Occipital lobe (tissue), 2 donors: ENCODE results near the gene HPCA. TPM values are rescaled to one million over a fixed set of nuclear protein-coding genes. Genes with fewer than 3 reads are reported as not detected.

Source experiments
- DNase-seq: peaks from one replicate; lab custom pipeline; 2025; lab: John Stamatoyannopoulos, UW
- total RNA-seq: library from RNA; depleted of rRNA; stranded (reverse); fragments of >200 nt; gene quantifications from one replicate; pipeline ENCODE4 v1.2.3, GENCODE V29; 2014

The HPCA gene
- total RNA-seq, 1 donor from 2014 or later = 44.0 TPM

DNA sequence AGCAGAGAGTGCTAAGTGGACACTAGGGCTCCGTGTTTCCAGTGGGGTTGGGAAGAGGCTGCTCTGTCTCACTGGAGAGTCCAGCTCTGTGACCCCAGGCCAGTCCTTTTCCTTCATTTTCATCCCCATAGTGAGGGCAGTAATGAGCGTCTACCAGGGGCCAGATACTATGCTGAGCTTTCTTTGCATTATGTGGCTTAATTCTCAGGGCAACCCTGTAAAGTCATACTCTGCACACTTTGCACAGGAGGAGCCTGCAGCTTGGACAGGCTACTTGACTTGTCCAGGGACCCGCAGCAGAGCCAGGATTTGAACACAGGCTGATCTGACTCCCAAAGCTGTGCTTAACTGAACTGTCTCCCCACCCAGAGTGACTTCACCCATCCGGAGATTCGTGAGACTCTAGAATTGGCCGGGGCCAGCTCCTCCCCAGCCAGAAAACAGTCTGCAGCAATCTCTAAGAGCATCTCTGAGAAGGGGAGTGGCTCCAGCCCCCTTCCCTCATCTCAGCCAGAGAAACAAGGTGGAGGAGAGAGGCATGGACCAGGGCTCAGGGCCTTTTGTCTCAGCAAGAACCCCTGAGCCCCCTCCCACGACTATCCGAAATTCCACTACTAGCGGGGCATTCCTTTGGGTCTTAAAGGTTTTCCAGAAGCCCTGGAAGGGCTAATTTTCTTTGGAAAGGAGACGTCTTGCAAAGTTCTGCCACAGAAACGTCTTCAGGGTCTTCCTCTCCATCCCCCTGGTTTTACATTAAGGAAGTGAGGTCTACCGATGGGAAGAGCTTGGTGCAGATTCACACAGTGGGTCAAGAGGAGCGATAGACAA, 14.7 kb upstream of the HPCA start:
- DNase-seq = no peak

DNA sequence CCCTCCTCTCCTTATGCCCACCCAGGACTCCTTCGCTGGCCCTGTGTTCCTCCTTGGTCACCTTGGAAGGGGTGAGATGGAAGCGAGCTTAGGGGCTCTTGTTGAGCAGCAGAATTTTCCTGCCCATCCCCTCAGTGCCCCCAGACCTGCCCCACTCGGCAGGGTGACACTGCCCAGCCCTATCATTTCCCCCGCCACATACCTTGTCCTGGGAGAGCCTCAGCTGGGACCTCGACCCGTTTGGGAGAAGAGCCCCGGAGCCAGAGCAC, 14.2 kb upstream of the HPCA start:
- no peak for DNase-seq

DNA sequence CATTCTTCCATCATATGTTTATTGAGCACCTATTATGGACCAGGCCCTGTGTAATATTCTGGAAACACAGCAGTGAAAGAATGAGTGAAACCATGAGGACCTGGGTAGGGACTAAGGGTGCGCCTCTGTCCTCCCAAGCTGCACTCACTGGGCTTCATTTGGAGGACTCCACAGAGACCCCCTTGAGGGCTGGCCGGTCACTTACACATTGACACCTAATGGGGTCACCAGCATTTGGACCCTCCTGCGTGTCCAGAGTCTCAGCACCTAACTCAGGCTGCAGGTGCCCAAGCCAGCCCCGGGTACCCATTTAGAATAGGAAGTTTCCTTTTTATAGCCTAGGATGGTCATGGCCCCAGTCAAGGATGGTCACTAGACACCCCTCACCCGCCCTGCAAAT, 12.8 kb upstream of the HPCA start:
- DNase-seq = no peak

DNA sequence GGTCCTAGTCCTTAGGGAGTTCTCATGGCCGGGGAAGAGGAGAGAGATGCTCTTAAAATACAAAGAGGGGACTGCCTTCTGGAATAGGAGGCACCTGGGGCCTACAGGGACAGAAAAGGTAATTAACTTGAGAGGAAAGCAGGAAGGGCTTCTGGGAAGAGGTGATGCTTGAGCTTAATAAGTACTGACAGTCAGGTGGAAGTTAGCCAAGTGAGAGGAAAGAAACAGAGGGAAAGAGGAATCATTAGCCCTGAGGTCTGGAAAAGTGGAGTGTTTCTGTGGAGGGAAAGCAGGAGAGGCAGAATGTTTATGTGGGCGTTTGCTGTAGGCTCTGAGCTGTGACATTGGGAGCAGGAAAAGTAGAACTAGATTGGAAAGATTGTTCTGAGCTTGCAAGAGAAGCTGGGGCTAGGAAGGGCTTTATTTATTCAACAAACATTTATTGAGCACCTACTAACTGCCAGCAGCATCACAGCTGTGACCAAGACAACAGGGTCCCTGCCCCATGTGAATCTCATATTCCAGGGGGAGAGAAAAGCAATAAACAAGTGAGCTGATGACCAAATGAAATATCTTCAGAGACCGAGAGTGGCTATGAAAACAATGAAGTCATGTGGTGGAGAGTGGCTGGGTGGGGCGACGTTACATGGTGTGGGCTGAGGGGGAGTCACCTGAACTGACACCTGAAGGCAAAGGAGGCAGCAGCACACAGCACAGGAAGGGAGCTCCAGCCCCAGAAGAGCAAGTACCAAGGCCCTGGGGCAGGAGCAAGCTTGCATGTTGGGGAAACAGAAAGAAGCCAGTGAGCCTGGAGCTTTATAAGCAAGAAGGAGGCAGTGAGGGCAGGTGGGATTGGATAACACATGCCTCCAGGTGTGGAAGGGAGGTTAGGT, 11.2 kb upstream of the HPCA start:
- no peak for DNase-seq

DNA sequence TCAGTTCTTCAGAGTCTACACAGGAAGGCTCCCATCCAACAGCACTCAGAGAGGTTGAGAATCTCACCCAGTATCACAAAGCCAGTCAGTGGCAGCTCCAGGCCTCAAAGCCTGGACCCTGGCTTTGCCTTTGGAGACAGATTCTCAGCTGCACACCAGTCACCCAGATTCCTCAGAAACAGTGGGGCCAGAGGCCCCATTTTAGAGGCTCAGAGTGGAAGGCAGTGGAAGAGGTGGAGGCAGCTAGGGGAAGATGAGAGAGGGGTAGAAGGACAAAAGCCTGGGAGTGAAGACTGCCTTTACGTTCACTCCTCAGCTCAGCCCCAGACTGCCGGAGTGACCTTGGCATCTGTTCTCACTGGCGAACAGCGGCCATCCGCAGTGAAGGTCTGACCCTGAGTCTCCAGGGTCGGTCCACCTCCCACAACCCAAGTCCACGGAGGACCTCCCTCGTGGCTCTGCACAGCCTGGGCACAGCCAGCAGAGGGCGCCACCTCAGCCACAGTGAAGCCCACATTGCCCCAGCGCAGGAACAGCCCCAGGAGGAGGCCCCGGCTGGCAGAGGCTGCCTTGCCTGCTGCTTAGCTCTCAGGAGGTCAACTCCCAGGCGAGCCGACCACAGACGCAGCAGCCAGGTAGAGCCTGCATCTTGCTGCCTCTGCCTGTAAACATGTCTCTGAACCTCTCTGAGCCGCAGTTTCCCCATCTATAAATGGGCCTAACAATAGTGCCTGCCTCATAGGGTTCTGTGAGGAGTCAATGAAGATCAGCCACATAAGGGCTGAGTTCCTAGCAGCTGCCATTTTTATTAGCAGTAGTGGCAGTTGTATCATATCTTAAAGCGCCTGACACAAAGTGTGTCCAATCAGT, 9.7 kb upstream of the HPCA start:
- no peak for DNase-seq

DNA sequence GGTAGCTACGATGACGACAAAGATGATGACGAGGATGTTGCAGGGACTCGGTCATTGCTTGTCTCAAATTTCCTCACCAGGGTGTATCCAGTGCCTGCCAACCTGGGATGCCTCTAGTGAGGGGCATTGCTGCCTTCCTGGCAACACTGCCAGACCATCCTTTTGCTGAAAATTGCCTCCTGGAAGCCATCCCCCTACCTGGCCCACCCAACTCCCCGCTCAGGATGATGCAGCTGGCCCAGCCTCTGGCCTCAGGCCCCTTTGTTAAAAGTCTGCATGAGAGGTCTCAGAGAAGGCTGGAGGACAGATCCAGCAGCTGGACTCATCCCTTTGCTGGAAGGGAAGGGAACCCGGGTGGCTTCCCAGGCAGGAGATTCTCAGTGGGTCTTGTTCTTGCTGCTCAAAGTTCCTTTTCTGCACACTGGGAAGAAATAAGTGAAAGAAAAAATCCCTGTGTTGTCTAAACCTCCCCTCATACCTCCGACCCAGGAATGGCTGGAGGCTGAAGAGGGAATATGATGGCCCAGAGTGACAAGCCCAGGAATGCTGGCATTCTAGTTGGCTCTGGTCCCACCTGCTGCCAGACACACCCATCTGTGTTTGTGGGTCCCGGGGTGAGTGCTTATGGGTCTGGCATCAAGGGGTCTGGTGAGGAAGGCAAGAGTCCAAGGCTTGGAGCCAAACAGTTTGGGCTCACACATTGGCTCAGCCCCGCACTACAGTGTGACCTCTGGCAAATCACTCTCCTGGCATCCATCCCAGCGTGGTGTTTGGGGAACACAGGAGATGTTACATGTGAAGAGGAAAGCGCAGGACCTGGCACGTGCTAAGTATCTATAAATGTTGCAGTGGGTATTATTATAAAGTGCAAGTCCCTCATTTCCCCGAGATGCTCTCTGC, 8.8 kb upstream of the HPCA start:
- no peak for DNase-seq

DNA sequence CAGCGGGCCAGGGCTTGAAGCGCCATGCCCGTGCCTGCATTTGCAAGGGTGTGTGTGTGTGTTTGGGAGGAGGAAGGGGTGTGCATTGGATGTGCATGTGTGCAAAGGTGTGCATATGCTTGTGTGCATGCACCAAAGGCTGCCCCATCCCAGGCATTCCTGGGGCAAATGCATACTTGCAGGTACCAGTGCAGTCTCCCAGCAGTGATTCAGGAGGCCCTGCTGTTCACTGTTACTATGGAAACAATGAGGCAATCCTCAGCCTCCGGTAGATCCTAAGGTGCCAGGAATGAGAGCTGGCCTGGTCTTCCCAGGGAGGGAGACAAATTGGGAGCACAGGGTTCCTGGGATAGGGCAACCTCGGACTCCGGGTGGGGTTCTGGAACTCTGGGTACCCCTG, 8.1 kb upstream of the HPCA start:
- DNase-seq = no peak

DNA sequence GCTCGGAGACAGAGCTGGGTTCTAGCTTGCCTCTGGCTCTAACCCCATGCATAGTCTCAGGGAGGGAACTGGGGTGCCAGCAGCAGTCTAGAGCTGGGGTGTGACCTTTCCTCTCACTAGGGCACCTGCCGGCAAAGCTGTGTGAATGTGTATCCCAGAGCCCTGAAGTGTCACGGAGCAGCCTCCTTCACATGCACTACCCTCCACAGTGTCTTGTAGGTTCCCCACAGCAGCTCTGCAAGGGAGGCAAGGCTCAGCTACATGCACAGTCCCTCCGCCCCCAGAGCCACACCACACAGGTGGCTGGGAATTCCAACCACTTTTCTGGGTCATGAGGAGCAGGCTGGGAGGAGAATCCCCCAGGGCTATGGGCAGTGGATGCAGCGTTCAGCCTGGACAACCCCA, 7.7 kb upstream of the HPCA start:
- no peak for DNase-seq

DNA sequence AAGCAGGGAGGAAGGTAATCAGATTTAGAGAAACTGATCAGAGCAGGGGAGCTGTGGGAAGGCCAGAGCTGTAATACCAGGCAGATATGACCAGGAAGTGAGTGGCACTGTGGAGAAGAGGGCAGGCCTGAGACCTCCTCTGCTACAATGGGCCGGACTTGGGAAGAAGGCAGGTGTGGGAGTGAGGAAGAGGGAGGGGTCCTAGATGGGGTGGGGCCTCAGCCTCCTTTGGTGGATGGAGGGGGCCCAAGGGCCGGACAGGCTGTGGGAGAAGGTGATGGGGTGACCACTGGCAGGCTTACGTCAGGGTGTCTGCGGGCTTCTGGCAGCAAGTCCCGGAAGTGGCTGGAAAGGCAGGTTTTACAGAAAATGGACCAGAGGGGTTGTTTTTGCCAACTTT, 5.0 kb upstream of the HPCA start:
- DNase-seq = no peak

DNA sequence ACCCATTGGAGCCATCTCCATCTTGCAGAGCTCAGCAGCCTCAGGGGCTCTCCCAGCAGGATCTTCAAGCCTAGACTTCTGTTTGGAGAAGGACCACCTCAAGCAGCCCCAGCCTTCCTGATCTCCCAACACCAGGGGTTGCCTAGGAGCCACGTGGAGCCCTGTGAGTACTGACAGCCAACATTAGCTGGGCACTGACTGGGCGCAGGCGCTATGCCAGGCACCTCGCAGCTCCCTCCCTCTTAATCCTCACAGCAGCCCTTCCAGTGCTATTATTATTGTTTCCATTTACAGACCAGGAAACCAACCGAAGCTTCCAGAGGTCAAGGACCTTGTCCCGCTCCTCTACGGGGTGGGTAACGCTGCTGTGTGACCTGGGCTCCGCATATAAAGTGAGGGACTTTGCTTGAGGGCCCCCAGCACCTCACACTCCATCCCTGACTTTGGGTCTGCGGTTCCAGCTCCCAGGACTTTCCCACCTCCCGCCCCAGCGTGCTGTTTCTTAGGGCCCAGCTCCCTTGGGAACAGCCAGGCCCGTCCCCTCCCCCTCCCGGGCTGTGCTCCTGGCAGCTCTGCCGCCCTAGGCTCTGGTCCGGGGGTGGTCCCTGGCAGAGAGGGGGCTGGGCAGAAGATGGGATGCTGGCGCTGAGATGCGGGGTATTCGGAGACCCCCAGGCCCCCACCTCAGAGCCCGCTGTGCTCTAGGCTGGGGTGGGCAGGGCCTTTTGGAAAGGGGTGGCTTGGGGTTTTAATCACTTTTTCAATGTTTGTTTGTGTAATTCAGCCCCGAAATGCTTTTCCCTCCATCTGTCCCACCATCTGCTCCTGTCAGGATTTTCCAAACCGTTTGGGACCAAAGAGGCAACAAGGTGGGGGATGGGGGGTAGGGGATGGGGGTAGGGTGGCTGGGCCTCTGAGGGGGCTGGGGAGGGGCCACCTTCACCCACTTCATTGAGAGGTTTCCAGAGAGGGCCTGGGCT, 4.1 kb upstream of the HPCA start:
- DNase-seq = no peak

DNA sequence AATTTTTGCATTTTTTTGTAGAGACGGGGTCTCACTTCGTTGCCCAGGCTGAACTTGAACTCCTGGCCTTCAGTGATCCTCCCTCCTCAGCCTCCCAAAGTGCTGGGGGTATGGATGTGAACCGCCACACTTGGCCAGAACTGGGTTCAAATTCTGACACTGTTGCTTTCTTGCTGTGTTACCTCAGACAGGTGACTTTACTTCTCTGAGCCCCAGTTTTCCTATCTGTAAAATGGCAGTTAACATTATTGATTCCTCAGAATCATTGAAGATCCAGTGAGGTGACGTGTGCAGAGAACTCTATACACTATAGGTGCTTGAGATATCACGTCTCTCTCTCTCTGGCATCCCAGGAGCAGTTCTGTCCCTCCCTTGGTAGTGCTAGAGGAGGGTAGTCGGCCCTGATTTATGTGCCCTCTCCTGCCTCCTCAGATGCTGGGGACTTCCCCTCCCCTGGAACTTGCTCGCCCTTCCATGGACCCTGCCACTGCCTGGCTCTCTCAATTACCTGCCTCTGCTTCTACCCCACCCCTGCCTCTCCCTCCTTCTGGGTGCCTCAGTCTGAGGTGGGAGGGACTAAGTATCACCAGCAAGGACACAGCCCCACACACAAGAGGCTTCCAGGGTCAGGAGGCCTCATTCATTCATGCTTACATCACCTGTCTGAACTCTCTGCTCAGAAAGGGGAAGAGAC, 2.8 kb upstream of the HPCA start:
- DNase-seq = no peak

DNA sequence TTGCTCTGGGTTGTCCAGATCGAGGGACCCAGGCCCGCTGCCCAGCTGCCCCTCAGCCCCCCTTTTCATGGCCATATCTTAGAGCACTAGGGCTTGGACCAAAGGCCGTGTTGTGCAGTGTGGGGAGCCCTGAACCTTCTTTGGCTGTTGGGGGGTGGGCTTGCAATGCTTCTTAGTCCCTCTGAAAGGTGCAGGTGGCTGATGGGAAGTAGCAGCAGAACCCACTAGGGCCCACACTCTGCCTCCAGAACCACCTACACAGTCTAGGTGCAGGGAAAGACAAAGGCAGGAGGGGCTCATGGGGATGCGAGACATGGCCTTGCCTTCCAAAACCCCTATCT, 2.3 kb upstream of the HPCA start:
- DNase-seq = no peak

DNA sequence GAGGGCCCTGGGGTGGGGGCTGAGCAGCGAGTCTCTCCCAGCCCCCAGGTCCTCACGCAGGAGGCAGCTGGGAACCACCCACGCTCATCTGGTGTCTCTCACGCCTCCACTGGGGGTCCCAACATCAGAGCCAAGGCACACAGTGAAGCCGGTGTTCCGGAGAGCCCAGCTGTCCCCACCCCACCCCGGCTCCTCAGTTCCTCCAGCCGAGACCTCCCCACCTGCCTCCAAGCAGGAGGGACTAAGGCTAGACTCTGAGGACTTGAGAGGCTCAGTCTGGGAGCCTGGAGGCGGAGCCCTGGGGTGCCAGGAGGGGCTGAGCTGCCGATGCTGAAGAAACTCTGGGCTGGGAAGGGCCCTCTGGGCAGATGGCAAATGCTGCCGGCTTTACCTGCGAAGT, 1.6 kb upstream of the HPCA start:
- no peak for DNase-seq

DNA sequence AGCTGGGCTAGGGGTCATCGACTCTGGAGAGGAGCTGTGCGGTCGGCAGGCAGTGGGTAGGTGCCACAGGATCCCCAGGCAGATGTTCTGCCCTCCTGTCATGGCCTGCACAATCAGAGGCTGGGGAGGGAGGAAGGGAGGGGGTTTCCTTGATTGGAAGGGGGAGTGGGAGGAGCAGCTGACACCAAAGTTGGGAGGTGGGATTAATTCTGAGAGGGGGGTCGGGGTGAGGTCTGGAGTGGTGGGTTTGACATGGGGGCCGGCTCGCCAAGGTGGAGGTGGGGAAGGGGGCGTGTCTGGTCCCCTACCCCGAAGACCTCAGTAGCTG, 651 bp upstream of the HPCA start:
- no peak for DNase-seq

DNA sequence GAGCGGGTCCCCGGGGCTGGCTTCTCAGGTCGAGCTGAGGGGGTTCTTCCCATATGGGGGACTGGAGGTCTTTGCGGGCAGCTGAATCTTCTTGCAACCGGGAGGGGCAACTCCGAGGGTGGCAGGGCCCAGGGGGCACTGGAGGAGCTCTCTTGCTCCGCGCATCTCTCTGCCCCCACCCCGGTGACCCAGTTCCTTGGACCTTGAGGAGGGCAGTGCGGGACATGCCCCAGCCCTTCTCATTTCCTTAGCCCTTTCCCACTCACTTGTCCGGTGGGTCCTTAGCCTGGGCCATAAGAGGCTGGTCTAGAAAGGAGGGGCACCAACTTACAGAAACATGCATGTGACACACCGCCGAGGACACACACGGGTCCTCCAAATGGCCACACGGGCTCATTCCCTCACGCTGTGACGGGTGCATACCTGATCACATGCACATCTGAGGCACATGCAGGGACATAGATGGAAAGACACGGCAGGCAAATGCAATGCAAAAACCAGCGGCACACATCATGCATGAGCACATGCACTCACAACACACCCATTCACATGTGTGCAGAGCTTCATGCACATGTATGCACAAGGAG, 630 bp downstream of the HPCA start:
- DNase-seq = no peak

DNA sequence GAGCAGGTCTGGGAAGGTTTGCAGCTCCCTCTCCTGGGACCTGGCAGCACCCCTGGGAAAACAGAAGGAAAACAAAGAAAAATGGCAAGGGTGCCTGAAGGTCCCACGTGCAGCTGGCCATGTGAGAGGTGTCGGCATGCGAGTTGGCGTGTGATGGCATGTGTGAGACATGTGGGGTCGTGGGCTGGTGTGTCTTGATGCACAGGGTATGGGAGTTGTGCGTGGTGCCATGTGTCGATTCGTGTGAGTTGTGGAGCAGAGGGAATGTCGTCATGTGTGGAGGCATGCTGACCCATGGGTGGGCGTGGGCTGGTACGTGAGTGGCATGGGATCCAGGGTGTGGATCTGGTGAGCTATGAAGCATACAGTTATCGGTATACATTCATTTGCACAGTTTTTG, 1.3 kb downstream of the HPCA start:
- DNase-seq = no peak

DNA sequence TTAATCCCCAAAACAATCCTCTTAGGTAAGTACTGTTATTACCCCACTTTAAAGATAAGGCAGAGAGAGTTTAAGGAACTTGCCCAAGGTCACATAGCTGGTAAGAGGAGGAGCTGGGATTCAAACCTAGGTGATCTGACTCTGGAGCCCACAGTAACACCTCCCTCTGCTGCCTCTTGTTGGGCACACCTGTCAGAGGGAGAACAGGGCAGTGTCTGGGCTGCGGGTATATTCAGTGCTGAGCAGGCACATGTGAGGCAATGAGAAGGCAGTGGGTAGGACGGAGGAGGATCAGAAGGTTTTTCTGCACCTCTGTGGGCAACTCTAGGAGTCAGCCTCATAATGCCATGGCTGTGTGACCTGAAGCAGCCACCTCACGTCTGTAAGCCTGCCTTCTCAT, 1.8 kb downstream of the HPCA start:
- no peak for DNase-seq

DNA sequence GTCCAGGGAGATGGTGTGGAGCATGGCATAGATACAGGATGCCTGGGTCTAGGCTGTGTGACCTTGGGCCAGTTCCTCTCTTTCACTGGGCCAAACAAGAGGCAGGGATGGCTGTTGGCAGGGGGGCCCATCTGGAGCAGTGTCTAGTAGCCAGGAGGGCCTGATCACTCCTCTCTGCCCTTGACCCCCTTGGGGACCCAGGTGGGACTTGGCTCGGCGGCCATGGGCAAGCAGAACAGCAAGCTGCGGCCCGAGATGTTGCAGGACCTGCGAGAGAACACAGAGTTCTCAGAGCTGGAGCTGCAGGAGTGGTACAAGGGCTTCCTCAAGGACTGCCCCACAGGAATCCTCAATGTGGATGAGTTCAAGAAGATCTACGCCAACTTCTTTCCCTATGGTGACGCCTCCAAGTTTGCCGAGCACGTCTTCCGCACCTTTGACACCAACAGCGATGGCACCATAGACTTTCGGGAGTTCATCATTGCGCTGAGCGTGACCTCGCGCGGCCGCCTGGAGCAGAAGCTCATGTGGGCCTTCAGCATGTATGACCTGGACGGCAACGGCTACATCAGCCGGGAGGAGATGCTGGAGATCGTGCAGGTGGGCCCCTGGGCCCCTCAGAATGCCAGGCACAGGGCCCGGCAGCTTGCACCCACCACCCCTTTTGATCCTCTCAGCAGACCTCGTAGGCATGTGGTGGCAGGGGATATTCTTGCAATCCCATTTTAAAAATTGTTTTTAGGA, 2.6 kb downstream of the HPCA start:
- no peak for DNase-seq
